NCI-H128 (cell line): ENCODE measurements around the gene SPINK4.

ENCODE experiments used
- DNase-seq: peaks from one replicate; lab custom pipeline; 2025; ENCODE audit not compliant: unreplicated experiment; lab: John Stamatoyannopoulos, UW

Gene SPINK4

GRCh38 chr9:33229359-33230114 lies 10.4 kb upstream of the SPINK4 start:
- peak; percentile 21 for DNase-seq

GRCh38 chr9:33230756-33231622 lies 9.0 kb upstream of the SPINK4 start:
- DNase-seq: no peak

GRCh38 chr9:33231623-33231942 lies 8.4 kb upstream of the SPINK4 start:
- DNase-seq: no peak

GRCh38 chr9:33232815-33233214 lies 7.2 kb upstream of the SPINK4 start:
- DNase-seq: no peak

GRCh38 chr9:33233626-33234342 lies 6.2 kb upstream of the SPINK4 start:
- no peak for DNase-seq

- DNase-seq: no peak
These were observed 5.2 kb upstream of the SPINK4 start for GRCh38 chr9:33234511-33235467.

- no peak for DNase-seq
These were observed 3.4 kb upstream of the SPINK4 start for GRCh38 chr9:33236571-33236970.

GRCh38 chr9:33241298-33241697 lies 1.3 kb downstream of the SPINK4 start:
- DNase-seq: no peak

GRCh38 chr9:33242609-33243134 lies 2.7 kb downstream of the SPINK4 start:
- DNase-seq: no peak

- DNase-seq: no peak
These were observed 4.3 kb downstream of the SPINK4 start for GRCh38 chr9:33244137-33244784.

- no peak for DNase-seq
These were observed 5.4 kb downstream of the SPINK4 start for GRCh38 chr9:33245341-33245740.

- DNase-seq: no peak
These were observed 6.4 kb downstream of the SPINK4 start for GRCh38 chr9:33246269-33246860.

- no peak for DNase-seq
These were observed 8.6 kb downstream of the SPINK4 start for GRCh38 chr9:33248606-33249005.

- no peak for DNase-seq
These were observed 9.2 kb downstream of the SPINK4 start for GRCh38 chr9:33249087-33249658.

- DNase-seq: no peak
These were observed 10.0 kb downstream of the SPINK4 start for GRCh38 chr9:33249983-33250382.

- no peak for DNase-seq
These were observed 10.6 kb downstream of the SPINK4 start for GRCh38 chr9:33250458-33250995.

GRCh38 chr9:33254211-33254610 lies 14.2 kb downstream of the SPINK4 start:
- no peak for DNase-seq

GRCh38 chr9:33255014-33255413 lies 15.0 kb downstream of the SPINK4 start:
- DNase-seq: no peak

- no peak for DNase-seq
These were observed 15.5 kb downstream of the SPINK4 start for GRCh38 chr9:33255471-33255870.
